Right ventricle myocardium inferior (tissue), 1 donor: ENCODE results near the gene BFSP2. TPM values are rescaled to one million over a fixed set of nuclear protein-coding genes. Genes with fewer than 3 reads are reported as not detected.
"Not testable (repeated sequence)": the region's sequence is repeated elsewhere in the genome, so short reads cannot be mapped to it uniquely, and the experiment has no call there.

Experiments
- ATAC-seq: fragments of 200-7000 bp; cut with Tn5 transposase; one replicate; pipeline ENCODE4 v1.9.1; 2020; ENCODE audit warnings: mild to moderate bottlenecking, moderate library complexity
- DNase-seq: peaks from one replicate; pipeline ENCODE4 v3.0.0; 2021; ENCODE audit errors: missing footprints
- intact Hi-C: fragments of 100-400 bp; cut with DNase I; formaldehyde crosslinking; loops from one replicate; pipeline ENCODE4 v1.11.0; 2022
- total RNA-seq: library from RNA; stranded (reverse); fragmentation: NEBNext Ultra II Directional; extraction: Animal tissue kit (Norgen Biotek cat#: 25700); gene quantifications from one replicate; pipeline ENCODE4 v1.2.1, GENCODE V29; 2021
- donor health status: DM: no; HTN: yes; CAD: no; lungs with severe emphysema.

Gene BFSP2
- total RNA-seq, 1 donor from 2014 or later, result not detected

- DNase-seq (no peak), ATAC-seq (peak; percentile 81)
- intact Hi-C loops, result no loop called here
Measured at GRCh38 chr3:133469140-133469731, 69.4 kb downstream of the BFSP2 start.

- ATAC-seq, result no peak
Measured at GRCh38 chr3:133472242-133472641, 72.4 kb downstream of the BFSP2 start.

GRCh38 chr3:133472889-133473288 lies 73.0 kb downstream of the BFSP2 start:
- ATAC-seq (no peak), DNase-seq (no peak)
- intact Hi-C loops, result loop anchor here (5.0 kb wide), 1 partner anchor 99 kb away; the partner anchor contains the start of gene CDV3

More at GRCh38 chr3:133472242-133472641, 72.4 kb downstream of the BFSP2 start:
- no peak for DNase-seq
- intact Hi-C loops, result loop anchor here (5.0 kb wide), 1 partner anchor 100 kb away; the partner anchor contains the start of gene CDV3

GRCh38 chr3:133473472-133474191 lies 73.8 kb downstream of the BFSP2 start:
- ATAC-seq, result not testable (repeated sequence)

GRCh38 chr3:133474251-133474801 lies 74.5 kb downstream of the BFSP2 start:
- intact Hi-C loops, result loop anchor here (5.0 kb wide), 1 partner anchor 98 kb away; the partner anchor contains the start of gene CDV3
- peak; percentile 79 for DNase-seq
- ATAC-seq, result peak; percentile 87

More at GRCh38 chr3:133473472-133474191, 73.8 kb downstream of the BFSP2 start:
- DNase-seq, result not testable (repeated sequence)
- intact Hi-C loops, result loop anchor here (5.0 kb wide), 1 partner anchor 99 kb away; the partner anchor contains the start of gene CDV3

GRCh38 chr3:133474817-133475216 lies 75.0 kb downstream of the BFSP2 start:
- DNase-seq (no peak), ATAC-seq (no peak)
- intact Hi-C loops, result loop anchor here (5.0 kb wide), 1 partner anchor 97 kb away; the partner anchor contains the start of gene CDV3

- intact Hi-C loops, result no loop called here
- DNase-seq (no peak), ATAC-seq (no peak)
Measured at GRCh38 chr3:133475245-133476010, 75.6 kb downstream of the BFSP2 start.

GRCh38 chr3:133476971-133477375 lies 77.1 kb downstream of the BFSP2 start:
- intact Hi-C loops, result no loop called here
- DNase-seq (no peak), ATAC-seq (no peak)

- DNase-seq, result no peak
- intact Hi-C loops, result no loop called here
- ATAC-seq, result no peak
Measured at GRCh38 chr3:133477487-133477886, 77.6 kb downstream of the BFSP2 start.

- ATAC-seq (no peak), DNase-seq (no peak)
- intact Hi-C loops, result no loop called here
Measured at GRCh38 chr3:133478624-133479023, 78.8 kb downstream of the BFSP2 start.

GRCh38 chr3:133479401-133479800 lies 79.5 kb downstream of the BFSP2 start:
- intact Hi-C loops, result no loop called here
- ATAC-seq (no peak), DNase-seq (no peak)

GRCh38 chr3:133479895-133480669 lies 80.2 kb downstream of the BFSP2 start:
- DNase-seq (no peak), ATAC-seq (no peak)
- intact Hi-C loops, result no loop called here

GRCh38 chr3:133482474-133482873 lies 82.6 kb downstream of the BFSP2 start:
- intact Hi-C loops, DNase-seq, ATAC-seq: not testable (repeated sequence)

GRCh38 chr3:133486658-133487057 lies 86.8 kb downstream of the BFSP2 start:
- no peak for ATAC-seq
- intact Hi-C loops, result no loop called here
- DNase-seq, result no peak

GRCh38 chr3:133487204-133487603 lies 87.3 kb downstream of the BFSP2 start:
- intact Hi-C loops, result no loop called here
- DNase-seq (no peak), ATAC-seq (no peak)

- DNase-seq (no peak), ATAC-seq (no peak)
- intact Hi-C loops, result no loop called here
Measured at GRCh38 chr3:133487920-133488540, 88.2 kb downstream of the BFSP2 start.

- DNase-seq, result no peak
- ATAC-seq, result peak; percentile 50
- intact Hi-C loops, result no loop called here
Measured at GRCh38 chr3:133488785-133489367, 89.0 kb downstream of the BFSP2 start.
